Ishikawa (cell line): ENCODE measurements around the gene SLC46A1.

Source experiments
- EP300 ChIP-seq: IDR thresholded peaks from 2 replicates; pipeline ENCODE4 v1.6.1; 2012; ENCODE audit warnings: borderline replicate concordance
- RAD21 ChIP-seq: IDR thresholded peaks from 2 replicates; pipeline ENCODE4 v1.6.1; 2012; ENCODE audit warnings: low read depth
- TAF1 ChIP-seq: IDR thresholded peaks from 2 replicates; pipeline ENCODE4 v1.6.1; 2012; ENCODE audit warnings: low read depth, mild to moderate bottlenecking
- TCF12 ChIP-seq: IDR thresholded peaks from 2 replicates; pipeline ENCODE4 v1.6.1; 2012; ENCODE audit warnings: low read depth
- YY1 ChIP-seq: IDR thresholded peaks from 2 replicates; pipeline ENCODE4 v1.6.1; 2012; ENCODE audit warnings: low read depth
- TF ChIP-seq, protein P1 (sequence below): IDR thresholded peaks from 2 replicates; pipeline ENCODE4 v1.6.1; 2012; ENCODE audit warnings: low read depth, mild to moderate bottlenecking
- TF ChIP-seq, protein P2 (sequence below): IDR thresholded peaks from 2 replicates; pipeline ENCODE4 v1.6.1; 2012

DNA sequence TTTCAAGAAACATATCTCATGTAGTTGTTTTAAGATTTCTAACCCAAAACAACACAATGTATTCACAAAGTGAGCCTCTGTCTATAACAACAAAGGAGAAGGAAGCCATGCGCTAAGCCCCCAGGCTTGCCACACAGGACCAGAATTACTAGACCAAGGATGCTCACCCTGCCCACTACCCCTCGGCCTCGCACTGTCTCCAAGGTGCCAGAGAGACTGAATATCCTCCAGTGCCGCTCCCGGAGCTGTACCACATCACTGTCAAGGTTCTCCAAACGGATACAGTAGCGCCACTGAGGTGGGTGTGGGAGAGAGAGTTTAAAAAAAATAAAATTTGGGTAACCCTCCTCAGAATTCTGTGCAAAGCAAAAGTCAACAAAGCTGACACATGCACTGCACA is 55.7 kb downstream of the SLC46A1 start:
- TF ChIP-seq YY1, result no peak
- no peak for TF ChIP-seq RAD21
- no peak for TF ChIP-seq EP300
- TF ChIP-seq, protein P1, sequence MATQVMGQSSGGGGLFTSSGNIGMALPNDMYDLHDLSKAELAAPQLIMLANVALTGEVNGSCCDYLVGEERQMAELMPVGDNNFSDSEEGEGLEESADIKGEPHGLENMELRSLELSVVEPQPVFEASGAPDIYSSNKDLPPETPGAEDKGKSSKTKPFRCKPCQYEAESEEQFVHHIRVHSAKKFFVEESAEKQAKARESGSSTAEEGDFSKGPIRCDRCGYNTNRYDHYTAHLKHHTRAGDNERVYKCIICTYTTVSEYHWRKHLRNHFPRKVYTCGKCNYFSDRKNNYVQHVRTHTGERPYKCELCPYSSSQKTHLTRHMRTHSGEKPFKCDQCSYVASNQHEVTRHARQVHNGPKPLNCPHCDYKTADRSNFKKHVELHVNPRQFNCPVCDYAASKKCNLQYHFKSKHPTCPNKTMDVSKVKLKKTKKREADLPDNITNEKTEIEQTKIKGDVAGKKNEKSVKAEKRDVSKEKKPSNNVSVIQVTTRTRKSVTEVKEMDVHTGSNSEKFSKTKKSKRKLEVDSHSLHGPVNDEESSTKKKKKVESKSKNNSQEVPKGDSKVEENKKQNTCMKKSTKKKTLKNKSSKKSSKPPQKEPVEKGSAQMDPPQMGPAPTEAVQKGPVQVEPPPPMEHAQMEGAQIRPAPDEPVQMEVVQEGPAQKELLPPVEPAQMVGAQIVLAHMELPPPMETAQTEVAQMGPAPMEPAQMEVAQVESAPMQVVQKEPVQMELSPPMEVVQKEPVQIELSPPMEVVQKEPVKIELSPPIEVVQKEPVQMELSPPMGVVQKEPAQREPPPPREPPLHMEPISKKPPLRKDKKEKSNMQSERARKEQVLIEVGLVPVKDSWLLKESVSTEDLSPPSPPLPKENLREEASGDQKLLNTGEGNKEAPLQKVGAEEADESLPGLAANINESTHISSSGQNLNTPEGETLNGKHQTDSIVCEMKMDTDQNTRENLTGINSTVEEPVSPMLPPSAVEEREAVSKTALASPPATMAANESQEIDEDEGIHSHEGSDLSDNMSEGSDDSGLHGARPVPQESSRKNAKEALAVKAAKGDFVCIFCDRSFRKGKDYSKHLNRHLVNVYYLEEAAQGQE, result no peak
- TF ChIP-seq TCF12, result no peak
- TF ChIP-seq TAF1, result no peak
- TF ChIP-seq, protein P2, sequence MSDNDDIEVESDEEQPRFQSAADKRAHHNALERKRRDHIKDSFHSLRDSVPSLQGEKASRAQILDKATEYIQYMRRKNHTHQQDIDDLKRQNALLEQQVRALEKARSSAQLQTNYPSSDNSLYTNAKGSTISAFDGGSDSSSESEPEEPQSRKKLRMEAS, result no peak
